Osteoblast (primary cell): Measurements from ENCODE around the gene RIMBP2. TPM values are rescaled to one million over a fixed set of nuclear protein-coding genes. Genes with fewer than 3 reads are reported as not detected.

ENCODE experiments used
- DNase-seq: peaks from one replicate; pipeline ENCODE4 v3.0.0; 2011; ENCODE audit warnings: low spot score, mixed read lengths; ENCODE audit not compliant: insufficient read length; ENCODE audit errors: missing footprints
- H2AFZ ChIP-seq: 2 replicates; pipeline ENCODE4 v1.6.0; 2011; ENCODE audit warnings: mild to moderate bottlenecking, low read length
- H3K27ac ChIP-seq: 2 replicates; pipeline ENCODE4 v1.5.1; 2011; ENCODE audit warnings: mild to moderate bottlenecking, low read depth, low read length, moderate library complexity
- H3K27me3 ChIP-seq: 2 replicates; pipeline ENCODE4 v1.6.0; 2012; ENCODE audit warnings: mild to moderate bottlenecking, control low read depth, inconsistent platforms, low read length, moderate library complexity; ENCODE audit not compliant: insufficient read depth
- H3K36me3 ChIP-seq: 2 replicates; pipeline ENCODE4 v1.5.1; 2011; ENCODE audit warnings: mild to moderate bottlenecking, low read length, control low read depth, moderate library complexity; ENCODE audit not compliant: insufficient read depth
- H3K4me1 ChIP-seq: 2 replicates; pipeline ENCODE4 v1.5.1; 2011; ENCODE audit warnings: mild to moderate bottlenecking, low read length, control low read depth, moderate library complexity; ENCODE audit not compliant: insufficient read depth
- H3K4me2 ChIP-seq: 2 replicates; pipeline ENCODE4 v1.6.0; 2011; ENCODE audit warnings: mild to moderate bottlenecking, low read length; ENCODE audit not compliant: insufficient read depth
- H3K4me3 ChIP-seq: fragments of 200-600 bp; sonication (generic); 3 replicates; pipeline ENCODE4 v1.5.1; 2012; ENCODE audit warnings: mild to moderate bottlenecking, low read length, inconsistent platforms; ENCODE audit not compliant: insufficient read depth
- H3K79me2 ChIP-seq: 2 replicates; pipeline ENCODE4 v1.6.0; 2012; ENCODE audit warnings: mild to moderate bottlenecking, low read length, control low read depth, inconsistent platforms; ENCODE audit not compliant: insufficient read depth
- H3K9me3 ChIP-seq: 2 replicates; pipeline ENCODE4 v1.5.1; 2011; ENCODE audit warnings: low read depth, low read length, control low read depth
- H4K20me1 ChIP-seq: 2 replicates; pipeline ENCODE4 v1.6.0; 2012; ENCODE audit warnings: mild to moderate bottlenecking, low read length, control low read depth; ENCODE audit not compliant: insufficient read depth
- CTCF ChIP-seq: IDR thresholded peaks from 2 replicates; pipeline ENCODE4 v1.5.1; 2011; ENCODE audit warnings: mild to moderate bottlenecking, low read depth, low read length, moderate library complexity; ENCODE audit errors: extremely low read depth
- total RNA-seq: library from RNA; depleted of rRNA; stranded (reverse); fragments of >200 nt; gene quantifications from 2 replicates; pipeline ENCODE4 v1.2.3, GENCODE V29; 2012

RIMBP2 gene
- total RNA-seq, 1 donor, result not detected

DNA sequence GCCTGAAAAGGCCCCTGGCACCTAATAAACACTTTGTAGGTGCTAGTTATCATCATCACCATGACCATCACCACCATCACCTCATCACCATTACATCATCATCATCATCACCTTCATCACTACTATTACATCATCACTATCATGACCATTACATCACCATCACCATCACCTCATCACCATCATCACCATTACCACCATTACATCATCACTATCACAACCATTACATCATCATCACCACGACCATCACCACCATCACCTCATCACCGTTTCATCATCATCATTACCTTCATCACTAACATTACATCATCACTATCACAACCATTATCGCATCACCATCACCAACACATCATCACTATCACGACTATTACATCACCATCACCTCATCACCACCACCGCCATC, 132.8 kb downstream of the RIMBP2 start:
- Histone ChIP-seq H4K20me1 (no peaks in the 10 kb centered on the region), H3K4me1 (no peaks in the 10 kb centered on the region), H2AFZ (no peak overlapping the region), H3K4me3 (no peak overlapping the region), H3K79me2 (no peaks in the 10 kb centered on the region), H3K27ac (no peak overlapping the region), H3K9me3 (peaks cover 4% of the 10 kb centered on the region), H3K36me3 (no peaks in the 10 kb centered on the region), H3K27me3 (no peaks in the 10 kb centered on the region), H3K4me2 (no peak overlapping the region)
- no peak for TF ChIP-seq CTCF
- no peak for DNase-seq

- no peak for DNase-seq
- H2AFZ ChIP-seq, result no peak overlapping the region
- H3K27me3 ChIP-seq, result no peaks in the 10 kb centered on the region
- no peak overlapping the region for H3K4me3 ChIP-seq
- H3K27ac ChIP-seq, result no peak overlapping the region
- peaks cover 4% of the 10 kb centered on the region for H3K9me3 ChIP-seq
- no peaks in the 10 kb centered on the region for H3K79me2 ChIP-seq
- no peaks in the 10 kb centered on the region for H4K20me1 ChIP-seq
- H3K36me3 ChIP-seq, result no peaks in the 10 kb centered on the region
- H3K4me2 ChIP-seq, result no peak overlapping the region
- H3K4me1 ChIP-seq, result no peaks in the 10 kb centered on the region
- TF ChIP-seq CTCF, result no peak
Measured at GRCh38 chr12:130582286-130582685, 133.8 kb downstream of the RIMBP2 start.

DNA sequence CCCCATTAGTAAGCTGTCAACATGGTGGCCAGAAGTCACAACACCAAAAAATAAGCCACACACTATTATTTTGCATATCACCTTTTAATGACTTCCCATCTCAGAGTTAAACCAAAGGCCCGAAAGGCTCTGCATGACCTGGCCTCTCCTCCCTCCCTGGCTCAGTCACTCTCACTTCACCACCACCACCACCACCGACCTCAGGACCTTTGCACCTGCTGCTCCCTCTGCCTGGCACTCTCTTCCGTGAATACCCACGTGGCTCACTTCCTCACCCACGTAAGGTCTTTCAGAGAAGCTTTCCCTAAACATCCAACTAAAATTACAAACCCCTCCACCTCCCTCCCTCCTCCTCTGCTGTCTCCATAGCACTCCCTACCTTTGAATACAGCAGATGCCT, 134.3 kb downstream of the RIMBP2 start:
- DNase-seq, result no peak
- Histone ChIP-seq H3K4me2 (no peak overlapping the region), H3K4me3 (no peak overlapping the region), H4K20me1 (no peaks in the 10 kb centered on the region), H3K79me2 (no peaks in the 10 kb centered on the region), H3K9me3 (peaks cover 4% of the 10 kb centered on the region), H3K27me3 (no peaks in the 10 kb centered on the region), H3K36me3 (no peaks in the 10 kb centered on the region), H2AFZ (no peak overlapping the region), H3K4me1 (no peaks in the 10 kb centered on the region), H3K27ac (no peak overlapping the region)
- no peak for TF ChIP-seq CTCF

GRCh38 chr12:130579231-130579630, 136.9 kb downstream of the RIMBP2 start:
- TF ChIP-seq CTCF, result no peak
- Histone ChIP-seq H2AFZ (no peak overlapping the region), H3K79me2 (no peaks in the 10 kb centered on the region), H3K4me3 (no peak overlapping the region), H4K20me1 (no peaks in the 10 kb centered on the region), H3K36me3 (no peaks in the 10 kb centered on the region), H3K27ac (no peak overlapping the region), H3K27me3 (no peaks in the 10 kb centered on the region), H3K9me3 (peaks cover 4% of the 10 kb centered on the region), H3K4me2 (no peak overlapping the region), H3K4me1 (no peaks in the 10 kb centered on the region)
- no peak for DNase-seq
